HG03139 (cell line): ENCODE results near the gene ATP6AP1.

Source experiments
- ATAC-seq: cut with Tn5 transposase; IDR thresholded peaks from one replicate; pipeline ENCODE4 v1.9.1; 2021; ENCODE audit not compliant: unreplicated experiment

Gene ATP6AP1

DNA sequence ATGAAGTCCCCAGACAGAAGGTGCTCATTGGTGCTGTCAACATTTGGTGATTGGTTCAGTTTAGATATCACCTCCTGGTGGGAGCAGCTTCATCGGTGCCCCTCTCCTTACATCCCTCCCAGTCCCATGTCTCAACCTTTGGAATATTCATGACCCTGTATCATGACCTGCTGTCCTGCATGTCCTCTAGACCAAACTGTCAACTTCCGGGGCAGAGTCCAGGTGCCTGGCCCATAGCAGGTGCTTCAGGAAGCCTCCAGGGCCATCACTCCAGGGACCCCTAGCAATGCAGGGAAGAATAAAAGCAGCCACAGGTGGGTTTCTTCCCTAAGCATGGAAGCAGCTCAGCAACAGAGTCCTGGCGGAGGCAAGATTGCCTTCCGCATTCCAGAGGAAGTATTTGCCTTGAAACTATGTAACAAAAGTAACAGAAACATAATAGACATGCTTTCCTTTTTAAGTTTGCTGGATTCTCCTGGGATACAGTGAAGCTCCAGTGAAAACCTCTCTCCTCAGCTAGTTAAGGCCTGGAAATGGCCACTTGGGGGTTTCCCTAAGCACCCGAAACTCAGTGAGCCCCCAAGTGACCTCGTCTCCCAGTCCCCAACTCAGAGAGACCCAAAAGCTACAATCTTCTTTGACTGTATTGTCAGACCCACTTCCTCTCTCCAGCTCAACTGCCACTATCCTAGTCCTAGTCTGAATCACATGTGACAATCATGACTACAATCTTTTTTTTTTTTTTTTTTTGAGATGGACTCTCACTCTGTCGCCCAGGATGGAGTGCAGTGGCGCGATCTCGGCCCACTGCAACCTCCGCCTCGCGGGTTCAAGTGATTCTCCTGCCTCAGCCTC is 1.3 kb upstream of the ATP6AP1 start:
- no peak for ATAC-seq

DNA sequence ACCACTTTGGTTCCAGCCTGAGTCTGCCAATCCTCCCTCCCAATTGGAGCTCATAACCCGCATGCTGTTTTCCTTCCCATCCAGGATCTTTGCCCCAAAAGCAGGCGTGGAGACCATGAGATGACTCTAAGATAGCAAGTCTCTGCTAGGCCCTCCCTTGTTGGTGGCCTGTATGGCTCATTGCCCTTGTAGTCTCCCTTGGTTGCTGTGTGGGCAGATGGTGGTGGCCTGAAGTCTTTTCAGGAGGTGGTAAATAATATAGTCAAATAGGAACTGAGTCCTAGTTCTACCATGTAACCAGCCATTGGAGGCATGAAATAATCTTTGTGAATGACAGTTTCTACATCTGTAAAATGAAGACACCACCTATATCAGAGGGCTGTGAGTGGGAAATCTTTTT is 1.2 kb downstream of the ATP6AP1 start:
- ATAC-seq: no peak

DNA sequence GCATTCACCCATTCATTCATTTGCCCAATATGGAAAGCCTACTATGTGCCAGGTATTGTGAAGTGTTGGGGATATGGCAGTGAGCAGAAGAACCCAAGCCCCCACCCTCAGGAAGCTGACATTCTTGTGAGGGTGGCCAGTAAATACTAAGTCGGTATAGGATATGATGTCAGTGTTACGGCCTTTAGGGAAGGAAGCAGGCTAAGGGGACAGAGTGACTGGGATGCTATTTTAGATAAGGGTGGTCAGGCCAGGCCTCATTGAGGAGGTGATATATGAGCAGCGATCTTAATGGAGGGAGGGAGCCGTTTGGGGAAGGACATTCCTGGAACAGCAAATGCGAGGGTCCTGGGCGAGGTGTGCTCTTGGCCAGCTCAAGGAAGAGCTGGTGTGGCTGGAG is 2.0 kb downstream of the ATP6AP1 start:
- no peak for ATAC-seq

DNA sequence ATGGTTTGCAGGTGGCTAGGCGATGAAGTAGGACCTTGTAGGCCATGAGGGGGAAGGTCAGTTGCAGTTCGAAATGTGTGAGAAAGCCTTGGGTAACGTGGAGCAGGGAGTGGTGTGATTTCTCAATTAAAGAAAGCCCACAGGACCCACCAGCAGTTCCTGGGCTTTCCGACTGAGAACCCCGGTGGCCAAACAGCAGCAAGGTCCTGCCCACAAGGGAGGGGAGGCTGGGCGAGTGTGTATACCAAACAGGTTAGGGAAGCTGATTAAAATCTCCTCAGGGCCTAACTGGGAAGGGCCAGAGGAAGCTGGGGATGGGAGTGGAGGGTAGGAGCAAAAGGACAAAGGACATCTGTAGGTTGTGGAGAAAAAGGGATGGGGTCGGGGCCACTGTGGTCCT is 2.4 kb downstream of the ATP6AP1 start:
- no peak for ATAC-seq

DNA sequence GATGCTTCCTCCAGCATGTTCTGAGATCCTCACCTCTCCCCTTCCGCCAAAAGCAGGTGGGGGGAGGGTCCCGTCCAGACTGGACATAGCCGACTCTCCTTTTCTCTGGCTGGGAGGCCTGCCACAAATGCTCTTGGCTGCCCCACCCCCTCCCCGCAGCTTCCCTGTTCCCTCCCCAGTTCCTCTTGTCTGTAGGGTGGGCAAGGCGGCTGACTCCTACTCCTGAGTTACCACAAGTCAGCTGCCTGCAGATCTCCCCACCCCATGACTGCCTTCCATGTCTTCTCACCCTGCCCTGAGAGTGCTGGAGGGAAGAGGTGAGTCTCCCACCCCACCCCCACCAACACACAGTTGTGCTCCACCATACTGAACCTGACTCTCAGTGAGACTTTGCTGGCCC is 2.9 kb downstream of the ATP6AP1 start:
- ATAC-seq: no peak

DNA sequence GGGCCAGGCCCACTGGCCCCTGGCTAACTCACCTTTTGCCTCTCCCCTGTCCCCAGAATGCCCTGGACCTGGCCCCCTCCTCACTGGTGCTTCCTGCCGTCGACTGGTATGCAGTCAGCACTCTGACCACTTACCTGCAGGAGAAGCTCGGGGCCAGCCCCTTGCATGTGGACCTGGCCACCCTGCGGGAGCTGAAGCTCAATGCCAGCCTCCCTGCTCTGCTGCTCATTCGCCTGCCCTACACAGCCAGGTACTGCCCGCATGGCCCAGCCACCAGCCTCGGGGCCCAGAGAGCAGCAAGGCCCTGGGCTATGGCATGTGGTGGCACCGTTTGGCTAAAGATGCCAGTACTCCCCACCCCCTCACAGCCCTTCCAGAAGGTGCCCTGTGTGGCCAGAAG is 3.7 kb downstream of the ATP6AP1 start:
- no peak for ATAC-seq

DNA sequence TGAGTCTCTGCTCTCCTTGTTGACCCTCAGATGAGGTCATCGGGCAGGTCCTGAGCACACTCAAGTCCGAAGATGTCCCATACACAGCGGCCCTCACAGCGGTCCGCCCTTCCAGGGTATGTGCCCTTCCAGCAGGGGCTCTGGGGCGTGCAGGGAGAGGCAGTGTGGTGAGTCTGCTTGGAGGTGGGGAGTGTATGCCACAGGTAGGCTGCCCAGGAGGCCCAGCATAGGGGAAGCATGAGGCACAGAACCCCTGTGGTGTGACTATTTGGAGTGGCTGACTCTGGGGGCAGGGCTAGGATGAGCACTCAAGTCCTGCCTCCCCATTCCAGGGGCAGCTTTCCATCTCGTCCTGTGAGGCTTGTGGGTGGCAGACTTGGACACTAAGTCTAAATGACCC is 5.1 kb downstream of the ATP6AP1 start:
- no peak for ATAC-seq

DNA sequence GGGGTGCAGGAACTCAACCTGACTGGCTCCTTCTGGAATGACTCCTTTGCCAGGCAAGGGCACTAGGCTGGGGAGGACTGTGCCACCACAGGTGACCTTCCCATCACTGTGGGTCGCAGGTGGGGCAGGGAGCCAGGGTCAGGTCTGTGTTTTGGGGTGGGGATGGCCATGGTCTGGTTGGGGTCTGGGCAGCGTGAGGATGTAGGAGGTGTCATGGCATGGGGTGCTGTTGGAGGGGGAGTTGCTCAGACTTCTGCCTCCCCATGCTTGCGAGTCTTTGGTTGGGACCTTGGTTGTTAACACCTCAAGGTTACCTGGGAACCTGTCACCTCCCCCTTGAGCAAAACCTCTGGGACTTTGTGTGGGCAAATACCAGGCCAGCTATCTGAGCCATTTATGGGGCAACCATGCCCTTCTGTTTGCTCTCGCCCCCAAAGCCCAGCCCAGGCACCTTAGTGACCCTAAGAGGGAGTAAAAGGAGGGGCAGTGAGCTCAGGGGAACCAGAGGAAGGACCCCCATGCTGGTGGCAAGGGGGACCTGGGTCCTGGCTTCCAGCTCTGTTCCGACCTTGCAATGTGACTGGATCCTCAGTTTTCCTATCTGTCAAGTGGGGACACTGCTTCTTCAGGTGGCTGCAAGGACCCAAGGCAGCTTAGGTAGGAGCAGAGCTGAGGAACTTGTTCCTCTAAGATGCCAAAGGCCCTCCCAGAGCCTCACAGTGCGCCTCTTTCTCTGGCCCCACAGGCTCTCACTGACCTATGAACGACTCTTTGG is 6.1 kb downstream of the ATP6AP1 start:
- no peak for ATAC-seq

DNA sequence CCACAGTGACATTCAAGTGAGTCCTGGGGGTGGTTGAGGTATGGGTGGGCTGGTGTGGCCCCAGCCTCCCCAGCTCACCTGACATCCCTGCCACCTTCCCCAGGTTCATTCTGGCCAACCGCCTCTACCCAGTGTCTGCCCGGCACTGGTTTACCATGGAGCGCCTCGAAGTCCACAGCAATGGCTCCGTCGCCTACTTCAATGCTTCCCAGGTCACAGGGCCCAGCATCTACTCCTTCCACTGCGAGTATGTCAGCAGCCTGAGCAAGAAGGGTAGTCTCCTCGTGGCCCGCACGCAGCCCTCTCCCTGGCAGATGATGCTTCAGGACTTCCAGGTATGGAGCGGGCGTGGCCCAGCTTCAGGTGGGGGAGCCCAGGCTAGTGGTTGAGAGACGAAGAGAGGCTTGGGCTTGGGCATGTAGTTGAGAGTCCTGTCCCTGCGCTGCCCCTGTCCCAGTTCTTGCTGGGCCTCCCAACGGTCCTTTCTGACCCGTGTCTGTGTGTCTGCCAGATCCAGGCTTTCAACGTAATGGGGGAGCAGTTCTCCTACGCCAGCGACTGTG is 6.8 kb downstream of the ATP6AP1 start:
- ATAC-seq: no peak

DNA sequence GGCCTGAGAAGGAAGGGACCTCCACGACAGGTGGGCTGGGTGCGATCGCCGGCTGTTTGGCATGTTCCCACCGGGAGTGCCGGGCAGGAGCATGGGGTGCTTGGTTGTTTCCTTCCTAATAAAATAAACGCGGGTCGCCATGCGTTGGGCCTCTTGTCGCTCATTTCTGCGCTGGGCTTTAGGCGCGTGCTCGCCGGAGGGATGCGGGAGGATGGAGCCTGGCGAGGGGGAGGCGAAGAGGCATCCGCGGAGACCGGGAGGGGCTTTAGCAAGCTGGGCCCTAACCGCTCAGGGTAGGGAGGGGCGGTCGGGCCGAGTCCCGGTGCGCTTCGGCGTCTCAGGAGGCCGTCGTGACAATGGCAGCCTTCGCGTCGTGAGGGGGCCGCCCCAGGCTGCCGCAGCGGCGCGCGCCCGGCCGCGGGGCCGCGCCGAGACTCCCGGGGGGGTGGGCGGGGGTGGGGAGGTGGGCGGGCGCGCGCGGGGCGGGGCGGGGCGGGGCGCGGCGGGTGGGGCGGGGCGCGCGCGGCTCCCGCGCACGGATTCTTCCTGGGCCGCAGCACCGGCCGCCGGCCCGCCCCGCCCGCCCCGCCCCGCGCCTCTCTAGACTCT is 8.0 kb downstream of the ATP6AP1 start:
- no peak for ATAC-seq

DNA sequence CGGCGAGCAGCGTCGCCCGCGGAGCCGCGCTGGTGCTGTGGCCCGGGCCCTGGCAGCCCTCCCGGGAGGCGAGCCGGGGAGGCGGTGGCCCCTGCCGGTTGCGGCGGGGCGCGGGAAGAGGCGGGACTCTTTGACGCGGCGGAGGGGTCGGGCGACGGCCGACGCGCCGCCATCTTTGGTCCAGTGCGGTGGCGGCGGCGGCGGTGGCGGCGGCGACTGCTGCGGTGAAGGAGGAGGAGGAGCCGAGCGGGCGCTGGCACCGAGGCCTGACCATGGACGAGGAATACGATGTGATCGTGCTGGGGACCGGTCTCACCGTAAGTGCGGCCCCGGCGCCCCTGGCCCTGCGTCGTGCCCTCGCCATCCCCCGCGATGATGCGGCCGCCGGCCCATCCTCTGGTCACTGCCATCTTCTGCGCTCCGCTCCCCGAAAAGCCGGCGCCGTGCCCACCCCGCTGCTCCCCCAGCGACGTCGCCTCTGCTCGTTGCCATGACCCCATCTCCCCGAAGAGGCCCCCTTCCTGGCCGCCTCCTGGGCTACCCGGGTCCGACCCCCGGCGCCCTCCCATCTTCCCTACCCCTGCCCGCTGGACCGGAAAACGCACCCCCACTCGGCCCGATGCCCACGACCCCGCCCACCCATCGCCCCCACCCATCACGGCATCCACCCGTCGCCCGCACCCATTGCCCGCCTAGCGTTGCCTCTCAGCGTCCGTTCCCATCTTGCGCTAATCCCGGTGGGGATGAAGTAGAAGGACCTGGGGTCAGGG is 8.7 kb downstream of the ATP6AP1 start, which contains the start of gene GDI1:
GDI1 (plus strand) TSS at position 172 of the 770 bp plus-strand sequence; CDS start at position 273, 101 bp downstream.
- no peak for ATAC-seq

DNA sequence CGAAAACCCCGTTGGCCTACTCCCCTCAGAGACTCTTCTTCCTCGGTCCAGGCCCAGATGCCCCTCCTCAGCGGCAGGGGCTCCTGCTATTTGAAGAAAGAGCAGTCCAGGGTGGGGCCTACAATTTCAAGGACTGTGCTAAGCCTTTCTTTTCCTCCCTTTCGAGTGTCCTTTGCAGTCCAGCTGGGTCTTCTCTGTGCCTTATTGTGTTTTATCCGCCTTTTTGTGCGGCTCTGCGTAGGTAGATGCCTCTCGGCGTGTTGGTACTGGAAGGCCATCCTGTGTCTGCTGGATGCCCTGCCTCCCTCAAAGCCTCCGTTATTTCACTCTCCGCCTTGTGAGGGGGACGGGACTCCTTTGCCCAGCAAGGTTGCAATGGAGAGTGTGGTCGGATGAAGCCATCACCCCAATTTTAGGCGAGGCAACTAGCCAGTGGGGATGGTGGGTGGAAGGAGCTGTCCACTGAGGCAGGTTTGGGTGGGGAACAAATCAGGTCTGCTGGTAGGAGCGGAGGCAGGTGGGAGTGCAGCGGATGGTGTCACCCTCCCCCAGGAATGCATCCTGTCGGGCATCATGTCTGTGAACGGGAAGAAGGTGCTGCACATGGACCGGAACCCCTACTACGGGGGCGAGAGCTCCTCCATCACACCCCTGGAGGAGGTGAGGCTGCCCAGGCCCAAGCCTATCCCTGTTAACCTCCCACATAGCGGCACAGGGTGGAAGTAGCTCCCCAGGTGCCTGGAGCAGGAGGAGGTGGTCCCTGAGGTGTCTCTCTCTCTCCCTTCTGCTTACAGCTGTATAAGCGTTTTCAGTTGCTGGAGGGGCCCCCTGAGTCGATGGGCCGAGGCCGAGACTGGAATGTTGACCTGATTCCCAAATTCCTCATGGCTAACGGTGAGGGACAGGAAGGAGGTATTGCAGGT is 9.8 kb downstream of the ATP6AP1 start:
- ATAC-seq: no peak

DNA sequence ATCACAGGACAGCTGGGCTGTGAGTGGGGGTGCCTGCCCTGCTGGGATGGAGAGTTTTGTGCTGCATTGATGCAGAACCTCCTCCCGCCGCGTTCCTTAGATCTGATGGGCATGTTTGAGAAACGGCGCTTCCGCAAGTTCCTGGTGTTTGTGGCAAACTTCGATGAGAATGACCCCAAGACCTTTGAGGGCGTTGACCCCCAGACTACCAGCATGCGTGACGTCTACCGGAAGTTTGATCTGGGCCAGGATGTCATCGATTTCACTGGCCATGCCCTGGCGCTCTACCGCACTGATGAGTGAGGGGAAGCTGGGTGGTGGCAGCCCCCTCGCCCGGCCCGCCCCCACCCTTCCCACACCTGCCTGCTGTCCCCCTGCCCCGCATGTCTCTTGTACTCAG is 11.4 kb downstream of the ATP6AP1 start:
- ATAC-seq: no peak

DNA sequence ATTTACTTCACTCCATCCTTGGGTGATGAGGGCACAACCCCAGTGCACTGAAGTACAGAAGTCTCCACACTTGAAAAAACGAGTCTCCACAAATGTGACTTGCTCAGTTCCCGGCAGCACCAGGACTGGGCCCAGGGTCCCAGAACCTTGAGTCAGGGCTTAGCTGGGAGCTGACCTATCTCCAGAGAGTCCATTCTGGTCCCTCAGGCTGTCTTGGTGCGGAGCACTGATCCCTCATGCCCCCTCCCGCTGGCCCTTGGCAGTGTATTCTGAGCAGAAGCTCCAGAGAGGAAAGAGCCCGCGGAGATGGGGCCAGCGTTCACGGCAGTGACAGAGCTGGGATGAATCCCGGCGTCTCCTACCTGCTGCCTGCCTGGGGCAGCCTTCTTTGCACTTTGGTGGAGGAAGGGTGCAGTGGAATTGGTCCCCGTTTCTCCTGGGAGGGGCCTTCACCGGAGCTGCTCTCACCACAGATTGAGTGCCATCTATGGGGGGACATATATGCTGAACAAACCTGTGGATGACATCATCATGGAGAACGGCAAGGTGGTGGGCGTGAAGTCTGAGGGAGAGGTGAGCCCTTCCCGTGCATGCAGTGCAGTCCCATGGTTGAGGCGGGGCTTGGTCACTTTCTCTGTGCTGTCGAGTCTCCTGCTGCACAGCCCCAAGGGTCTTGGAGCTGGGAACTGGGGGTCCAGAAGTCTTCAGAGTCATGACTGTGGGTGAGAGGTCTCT is 12.3 kb downstream of the ATP6AP1 start:
- no peak for ATAC-seq

DNA sequence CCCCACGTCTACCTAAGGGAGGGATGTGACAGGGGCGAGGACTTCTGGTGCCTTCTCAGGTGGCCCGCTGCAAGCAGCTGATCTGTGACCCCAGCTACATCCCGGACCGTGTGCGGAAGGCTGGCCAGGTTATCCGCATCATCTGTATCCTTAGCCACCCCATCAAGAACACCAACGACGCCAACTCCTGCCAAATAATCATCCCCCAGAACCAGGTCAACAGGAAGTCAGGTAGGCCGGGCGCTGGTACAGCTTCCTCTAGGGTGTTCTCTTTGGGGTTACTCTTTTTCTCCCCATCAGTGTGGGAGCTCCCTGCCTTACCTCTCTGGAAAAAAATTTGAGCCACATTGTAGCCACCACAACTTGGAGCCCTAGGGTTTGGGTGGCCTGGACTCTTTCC is 13.1 kb downstream of the ATP6AP1 start:
- no peak for ATAC-seq

DNA sequence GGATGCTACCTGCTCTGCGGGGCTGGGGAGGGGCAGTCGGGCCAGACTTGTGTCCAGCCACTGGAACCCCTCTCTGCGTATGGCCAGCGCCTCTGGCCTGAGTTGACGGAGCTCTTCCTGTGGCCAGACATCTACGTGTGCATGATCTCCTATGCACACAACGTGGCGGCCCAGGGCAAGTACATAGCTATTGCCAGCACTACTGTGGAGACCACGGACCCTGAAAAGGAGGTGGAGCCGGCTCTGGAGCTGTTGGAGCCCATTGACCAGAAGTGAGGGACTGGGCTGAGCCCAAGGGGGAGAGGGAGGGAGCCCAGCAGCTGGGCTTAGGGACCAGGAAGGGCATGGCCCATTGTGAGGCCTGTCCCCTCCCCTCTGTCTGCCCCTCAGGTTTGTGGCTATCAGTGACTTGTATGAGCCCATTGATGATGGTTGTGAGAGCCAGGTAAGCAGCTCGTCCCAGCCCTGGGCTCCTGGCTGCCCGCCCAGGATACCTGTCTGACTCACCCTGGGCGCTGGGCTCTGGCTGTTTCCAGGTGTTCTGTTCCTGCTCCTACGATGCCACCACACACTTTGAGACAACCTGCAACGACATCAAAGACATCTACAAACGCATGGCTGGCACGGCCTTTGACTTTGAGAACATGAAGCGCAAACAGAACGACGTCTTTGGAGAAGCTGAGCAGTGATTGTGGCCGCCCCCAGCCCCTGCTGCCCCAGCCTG is 13.7 kb downstream of the ATP6AP1 start:
- ATAC-seq: no peak

DNA sequence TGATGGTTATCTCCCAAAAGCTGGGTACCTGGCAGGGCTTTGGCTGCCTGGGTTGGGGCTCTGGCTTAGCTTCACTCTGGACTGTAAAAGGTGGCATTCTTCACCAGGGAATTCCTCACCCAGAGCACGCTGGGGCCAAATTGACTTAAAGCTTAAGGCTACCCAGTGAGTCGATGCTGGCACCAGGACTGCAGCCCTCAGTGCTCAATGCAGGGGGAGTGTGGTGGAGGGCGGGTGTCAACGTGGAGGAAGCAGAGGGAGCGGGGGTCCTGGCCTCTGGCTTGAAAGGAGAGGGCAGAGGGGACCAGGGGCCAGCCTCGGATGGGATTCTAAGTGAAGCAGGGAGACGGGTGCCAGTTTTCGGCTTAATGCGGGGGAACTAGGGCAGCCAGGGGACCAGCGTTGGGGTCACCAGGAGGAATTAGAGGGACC is 15.0 kb downstream of the ATP6AP1 start:
- no peak for ATAC-seq
